HUDEP-2 (cell line): ENCODE results near the gene CALU.
A peak's percentile ranks its signal among the peaks of the same experiment; 100 is the strongest.

Experiments used
- DNase-seq, 76 experiments: peaks; one replicate each; lab custom pipeline; 2025; ENCODE audit not compliant: unreplicated experiment in 76 of 76; lab: John Stamatoyannopoulos, UW

Gene CALU

GRCh38 chr7:128739048-128739962, at the start of gene CALU:
TSS of gene CALU (plus strand) at chr7:128739359. CDS start at chr7:128748584, 9,225 bp downstream.
- DNase-seq, result peak in 75 of 76 experiments; percentile 30 to 95 (median 88)

- DNase-seq, result no peak
These were observed 47.9 kb upstream of the CALU start for GRCh38 chr7:128691227-128691626.

- DNase-seq, result no peak
These were observed 46.4 kb upstream of the CALU start for GRCh38 chr7:128692623-128693270.

GRCh38 chr7:128693373-128694015, 45.7 kb upstream of the CALU start:
- no peak for DNase-seq

GRCh38 chr7:128694738-128695137, 44.4 kb upstream of the CALU start:
- DNase-seq, result no peak

GRCh38 chr7:128697302-128697905, 41.8 kb upstream of the CALU start:
- DNase-seq, result peak in 58 of 76 experiments; percentile 5 to 71 (median 40)

- no peak for DNase-seq
These were observed 39.9 kb upstream of the CALU start for GRCh38 chr7:128699196-128699712.

GRCh38 chr7:128699895-128700294, 39.3 kb upstream of the CALU start:
- no peak for DNase-seq

- DNase-seq, result no peak
These were observed 37.9 kb upstream of the CALU start for GRCh38 chr7:128701062-128701785.

GRCh38 chr7:128703609-128704241, 35.4 kb upstream of the CALU start:
- no peak for DNase-seq

GRCh38 chr7:128705891-128706333, 33.2 kb upstream of the CALU start:
- no peak for DNase-seq

- no peak for DNase-seq
These were observed 31.4 kb upstream of the CALU start for GRCh38 chr7:128707752-128708151.

- no peak for DNase-seq
These were observed 30.9 kb upstream of the CALU start for GRCh38 chr7:128708235-128708634.

GRCh38 chr7:128708824-128709223, 30.3 kb upstream of the CALU start:
- no peak for DNase-seq

GRCh38 chr7:128710481-128710880, 28.7 kb upstream of the CALU start:
- no peak for DNase-seq

- no peak for DNase-seq
These were observed 25.4 kb upstream of the CALU start for GRCh38 chr7:128713794-128714193.

- no peak for DNase-seq
These were observed 24.3 kb upstream of the CALU start for GRCh38 chr7:128714701-128715495.

GRCh38 chr7:128718967-128719642, 20.1 kb upstream of the CALU start:
- no peak for DNase-seq
